IPS-18a (cell line): Measurements from ENCODE around the gene TPTE.
"Not testable (repeated sequence)": the region's sequence is repeated elsewhere in the genome, so short reads cannot be mapped to it uniquely, and the experiment has no call there.

Source experiments
- H3K27ac ChIP-seq: one replicate; pipeline ENCODE4 v1.5.1; 2013; ENCODE audit warnings: low read length
- H3K27me3 ChIP-seq: one replicate; pipeline ENCODE4 v1.6.1; 2013; ENCODE audit warnings: mild to moderate bottlenecking, low read length; ENCODE audit not compliant: control insufficient read depth, insufficient read depth
- H3K36me3 ChIP-seq: one replicate; pipeline ENCODE4 v1.6.1; 2013; ENCODE audit warnings: low read depth, low read length; ENCODE audit not compliant: control insufficient read depth
- H3K4me1 ChIP-seq: one replicate; pipeline ENCODE4 v1.6.1; 2013; ENCODE audit warnings: low read depth, low read length; ENCODE audit not compliant: control insufficient read depth
- H3K4me3 ChIP-seq: one replicate; pipeline ENCODE4 v1.5.1; 2013; ENCODE audit warnings: low read length
- H3K9ac ChIP-seq: one replicate; pipeline ENCODE4 v1.6.1; 2013; ENCODE audit warnings: mild to moderate bottlenecking, low read length, moderate library complexity
- H3K9me3 ChIP-seq: one replicate; pipeline ENCODE4 v1.6.1; 2013; ENCODE audit warnings: low read depth, low read length; ENCODE audit not compliant: control insufficient read depth

The TPTE gene

DNA sequence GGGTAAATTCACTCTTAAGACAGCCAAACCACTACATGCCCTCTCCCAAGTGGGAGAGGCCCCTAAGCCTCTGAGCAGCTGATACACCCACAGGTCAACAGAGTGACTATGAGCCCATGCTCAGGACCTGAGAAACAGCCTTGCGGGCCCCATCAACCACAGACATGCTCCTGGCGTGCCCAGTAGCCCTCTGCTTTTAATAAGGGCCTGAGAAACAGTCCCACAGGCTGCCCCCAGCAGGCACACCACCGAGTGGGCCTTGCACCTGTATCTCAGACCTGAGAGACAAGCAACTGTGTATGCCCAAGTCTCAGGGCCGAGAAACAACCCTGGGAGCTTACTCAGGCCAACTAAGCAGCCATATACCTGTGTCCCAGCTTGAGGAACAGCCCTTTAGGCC, 26.5 kb downstream of the TPTE start:
- not testable (repeated sequence) for H3K4me1 ChIP-seq, H3K4me3 ChIP-seq, H3K9ac ChIP-seq, H3K27me3 ChIP-seq, H3K36me3 ChIP-seq, H3K27ac ChIP-seq
- H3K9me3 ChIP-seq, result peaks cover 73% of the 10 kb centered on the region

GRCh38 chr21:10548331-10548954, 27.1 kb downstream of the TPTE start:
- H3K4me3 ChIP-seq, H3K4me1 ChIP-seq, H3K27ac ChIP-seq, H3K9ac ChIP-seq, H3K27me3 ChIP-seq, H3K36me3 ChIP-seq: not testable (repeated sequence)
- H3K9me3 ChIP-seq, result peaks cover 72% of the 10 kb centered on the region

- H3K9me3 ChIP-seq, result peaks cover 85% of the 10 kb centered on the region
- not testable (repeated sequence) for H3K9ac ChIP-seq, H3K4me3 ChIP-seq, H3K27me3 ChIP-seq, H3K4me1 ChIP-seq, H3K36me3 ChIP-seq, H3K27ac ChIP-seq
These were observed 49.4 kb downstream of the TPTE start for GRCh38 chr21:10570803-10571202.

GRCh38 chr21:10574531-10575310, 53.3 kb downstream of the TPTE start:
- not testable (repeated sequence) for H3K36me3 ChIP-seq, H3K27ac ChIP-seq, H3K27me3 ChIP-seq, H3K4me1 ChIP-seq, H3K4me3 ChIP-seq, H3K9ac ChIP-seq
- H3K9me3 ChIP-seq, result peaks cover 86% of the 10 kb centered on the region

GRCh38 chr21:10575311-10575667, 53.9 kb downstream of the TPTE start:
- no peak overlapping the region for H3K4me3 ChIP-seq
- no peaks in the 10 kb centered on the region for H3K4me1 ChIP-seq
- no peaks in the 10 kb centered on the region for H3K36me3 ChIP-seq
- H3K27me3 ChIP-seq, result no peaks in the 10 kb centered on the region
- peaks cover 86% of the 10 kb centered on the region for H3K9me3 ChIP-seq
- H3K27ac ChIP-seq, result no peak overlapping the region
- no peak overlapping the region for H3K9ac ChIP-seq

DNA sequence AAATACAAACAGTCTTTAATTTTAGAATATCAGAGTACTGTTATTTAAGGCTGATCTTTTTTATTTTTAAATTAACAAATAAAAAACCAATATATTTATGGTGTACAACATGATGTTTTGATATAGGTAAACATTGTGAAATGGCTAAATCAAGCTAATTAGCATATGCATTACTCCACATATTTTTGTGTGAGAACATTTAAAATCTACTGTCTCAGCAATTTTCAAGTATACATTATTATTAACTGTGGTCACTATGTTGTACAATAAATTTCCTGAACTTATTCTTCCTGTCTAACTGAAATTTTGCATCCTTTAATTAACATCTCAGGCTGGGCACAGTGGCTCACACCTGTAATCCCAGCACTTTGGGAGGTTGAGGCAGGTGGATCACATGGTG, 57.5 kb downstream of the TPTE start:
- H3K4me3 ChIP-seq, H3K36me3 ChIP-seq, H3K27ac ChIP-seq, H3K27me3 ChIP-seq, H3K9ac ChIP-seq, H3K4me1 ChIP-seq: not testable (repeated sequence)
- H3K9me3 ChIP-seq, result peaks cover 95% of the 10 kb centered on the region

- peaks cover 74% of the 10 kb centered on the region for H3K9me3 ChIP-seq
- not testable (repeated sequence) for H3K4me3 ChIP-seq, H3K36me3 ChIP-seq, H3K4me1 ChIP-seq, H3K27ac ChIP-seq, H3K27me3 ChIP-seq, H3K9ac ChIP-seq
These were observed 67.7 kb downstream of the TPTE start for GRCh38 chr21:10589115-10589514.

DNA sequence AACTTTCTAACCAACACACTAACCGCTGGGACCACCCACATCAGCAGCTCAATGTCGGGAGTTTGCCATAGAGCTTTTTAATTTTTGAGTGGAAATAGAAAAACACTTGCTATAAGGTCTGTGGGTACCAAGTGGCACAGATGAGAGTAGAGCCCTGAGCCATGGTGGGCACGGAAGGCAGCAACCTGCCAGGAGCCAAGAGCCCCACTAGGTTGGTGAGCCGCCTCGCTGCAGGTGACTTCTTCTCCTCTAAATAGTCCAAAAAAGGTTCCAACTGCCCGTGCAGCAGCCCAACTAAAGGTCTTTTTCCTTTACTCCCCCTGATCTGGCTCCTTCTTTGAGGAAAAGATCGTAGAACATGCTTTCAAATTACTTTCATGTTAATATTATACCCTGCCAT, 85.7 kb downstream of the TPTE start:
- not testable (repeated sequence) for H3K9ac ChIP-seq, H3K27ac ChIP-seq, H3K27me3 ChIP-seq, H3K4me1 ChIP-seq, H3K36me3 ChIP-seq
- Histone ChIP-seq H3K9me3 (peaks cover 86% of the 10 kb centered on the region), H3K4me3 (peak overlapping the region; percentile 21)

GRCh38 chr21:10614285-10614684, 92.9 kb downstream of the TPTE start:
- H3K27ac ChIP-seq, H3K4me3 ChIP-seq, H3K27me3 ChIP-seq, H3K4me1 ChIP-seq, H3K36me3 ChIP-seq, H3K9ac ChIP-seq: not testable (repeated sequence)
- peaks cover 56% of the 10 kb centered on the region for H3K9me3 ChIP-seq

DNA sequence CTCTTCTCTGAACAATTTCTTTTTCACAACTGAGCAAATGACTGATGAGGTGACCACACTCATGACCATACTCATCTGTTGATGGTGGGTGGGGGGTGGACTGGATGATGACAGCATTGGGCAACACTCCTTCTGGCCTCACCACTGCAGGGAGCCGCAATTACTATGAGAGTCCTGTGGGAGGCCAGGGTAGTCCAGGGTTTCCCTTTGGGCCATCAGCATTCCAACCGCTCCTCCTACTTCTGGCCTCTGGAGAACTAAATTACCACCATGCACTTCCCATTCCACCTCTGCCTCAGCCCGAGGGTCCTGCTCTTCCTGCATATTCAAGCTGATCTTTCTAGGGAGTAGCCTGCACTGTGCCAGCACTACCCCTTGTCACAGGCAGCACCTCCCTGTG, 94.7 kb downstream of the TPTE start:
- not testable (repeated sequence) for H3K27ac ChIP-seq, H3K27me3 ChIP-seq, H3K9ac ChIP-seq, H3K4me1 ChIP-seq, H3K4me3 ChIP-seq, H3K36me3 ChIP-seq
- H3K9me3 ChIP-seq, result peaks cover 53% of the 10 kb centered on the region

DNA sequence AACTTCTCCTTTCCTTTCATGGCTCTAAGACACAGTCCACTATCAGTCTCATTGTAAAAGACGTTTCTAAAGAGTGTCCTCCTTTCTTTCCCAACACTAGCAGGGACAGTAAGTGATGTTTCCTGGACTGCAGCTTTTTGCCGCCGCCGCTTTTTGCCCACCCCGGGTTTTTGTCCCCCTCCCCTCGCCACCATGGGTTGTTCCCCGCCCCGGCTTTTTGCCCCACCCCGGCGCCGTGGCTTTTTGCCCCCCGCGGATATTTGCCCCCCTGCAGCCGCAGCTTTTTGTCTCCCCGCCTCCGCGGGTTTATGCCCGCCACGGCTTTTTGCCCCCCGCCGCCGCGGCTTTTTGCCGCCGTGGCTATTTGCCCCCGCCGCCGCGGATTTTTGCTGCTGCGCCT, 95.2 kb downstream of the TPTE start:
- Histone ChIP-seq H3K9me3 (peaks cover 53% of the 10 kb centered on the region), H3K4me3 (no peak overlapping the region), H3K4me1 (no peaks in the 10 kb centered on the region), H3K27ac (no peak overlapping the region), H3K27me3 (no peaks in the 10 kb centered on the region), H3K9ac (no peak overlapping the region), H3K36me3 (no peaks in the 10 kb centered on the region)

GRCh38 chr21:10617133-10617752, 95.9 kb downstream of the TPTE start:
- H3K9me3 ChIP-seq, result peaks cover 50% of the 10 kb centered on the region
- H3K27me3 ChIP-seq, H3K4me1 ChIP-seq, H3K27ac ChIP-seq, H3K9ac ChIP-seq, H3K36me3 ChIP-seq, H3K4me3 ChIP-seq: not testable (repeated sequence)
